GM13976 (cell line): ENCODE measurements around the gene ZNF710.

Experiments
- DNase-seq: peaks from one replicate; pipeline ENCODE4 v3.0.0; 2012; ENCODE audit warnings: low spot score
- CTCF ChIP-seq: IDR thresholded peaks from 2 replicates; pipeline ENCODE4 v1.5.1; 2012; ENCODE audit warnings: borderline replicate concordance, mild to moderate bottlenecking; ENCODE audit not compliant: insufficient read depth; ENCODE audit errors: extremely low read depth, missing control alignments, control extremely low read depth
- in situ Hi-C: fragments of 300-500 bp; cut with MboI; formaldehyde crosslinking; loops from one replicate; pipeline ENCODE4 v1.12.0; 2022; ENCODE audit warnings: low sequenced_read_pairs, mixed read lengths, inconsistent platforms; ENCODE audit not compliant: unreplicated experiment

ZNF710 gene

GRCh38 chr15:90097475-90097874 is 96.4 kb downstream of the ZNF710 start:
- TF ChIP-seq CTCF, result no peak
- in situ Hi-C loops, result no loop called here
- peak; percentile 66 for DNase-seq

- no peak for DNase-seq
- TF ChIP-seq CTCF, result no peak
Observed at GRCh38 chr15:90099072-90099867, 98.1 kb downstream of the ZNF710 start.

GRCh38 chr15:90099868-90100831 is 99.0 kb downstream of the ZNF710 start:
- in situ Hi-C loops, result no loop called here
- TF ChIP-seq CTCF, result no peak
- DNase-seq, result no peak

More at GRCh38 chr15:90099072-90099867, 98.1 kb downstream of the ZNF710 start:
- in situ Hi-C loops, result no loop called here

- DNase-seq, result peak; percentile 73
- in situ Hi-C loops, result no loop called here
- no peak for TF ChIP-seq CTCF
Observed at GRCh38 chr15:90101130-90101968, 100.2 kb downstream of the ZNF710 start.

- in situ Hi-C loops, result no loop called here
- TF ChIP-seq CTCF, result no peak
- DNase-seq, result peak; percentile 96
Observed at GRCh38 chr15:90101969-90102890, 101.1 kb downstream of the ZNF710 start, which contains the start of gene IDH2. IDH2 (minus strand) TSS chr15:90102468; CDS start chr15:90102390, 78 bp downstream.
